SK-N-SH treated with all-trans-retinoic acid at 6 μM for 48 hours (cell line): Measurements from ENCODE around the gene LTBP1.

Experiments
- ATAC-seq: fragments of 200-7000 bp; cut with Tn5 transposase; 3 replicates; pipeline ENCODE4 v1.9.1; 2020; ENCODE audit warnings: mild to moderate bottlenecking, moderate library complexity
- ARNTL ChIP-seq: fragments of 450-650 bp; formaldehyde crosslinking; IDR thresholded peaks from 2 replicates; pipeline ENCODE4 v1.5.0; 2020; ENCODE audit warnings: low read depth, mild to moderate bottlenecking, moderate library complexity, borderline replicate concordance
- BACH2 ChIP-seq: fragments of 250-450 bp; sonication (Bioruptor Pico); IDR thresholded peaks from 2 replicates; pipeline ENCODE4 v1.9.0; 2021; ENCODE audit warnings: mild to moderate bottlenecking, borderline replicate concordance
- CREB5 ChIP-seq: fragments of 250-450 bp; sonication (Bioruptor Pico); IDR thresholded peaks from 2 replicates; pipeline ENCODE4 v1.5.1; 2020; ENCODE audit warnings: low read depth, mild to moderate bottlenecking, moderate library complexity
- CSDC2 ChIP-seq: fragments of 250-450 bp; sonication (Bioruptor Pico); IDR thresholded peaks from 2 replicates; pipeline ENCODE4 v1.5.0; 2020; ENCODE audit warnings: mild to moderate bottlenecking, moderate library complexity
- CSRNP3 ChIP-seq: fragments of 250-450 bp; sonication (Bioruptor Pico); IDR thresholded peaks from 2 replicates; pipeline ENCODE4 v1.5.1; 2021; ENCODE audit warnings: mild to moderate bottlenecking, moderate library complexity
- ESRRG ChIP-seq: fragments of 250-450 bp; sonication (Bioruptor Pico); IDR thresholded peaks from 2 replicates; pipeline ENCODE4 v1.6.1; 2021; ENCODE audit warnings: mild to moderate bottlenecking
- GLIS3 ChIP-seq: fragments of 250-450 bp; sonication (Bioruptor Pico); IDR thresholded peaks from 2 replicates; pipeline ENCODE4 v1.5.0; 2020; ENCODE audit warnings: mild to moderate bottlenecking, moderate library complexity
- ISL1 ChIP-seq: fragments of 250-450 bp; sonication (Bioruptor Pico); IDR thresholded peaks from 2 replicates; pipeline ENCODE4 v2.1.2; 2022; ENCODE audit warnings: mild to moderate bottlenecking, moderate library complexity
- OSR1 ChIP-seq: fragments of 250-450 bp; sonication (Bioruptor Pico); IDR thresholded peaks from 2 replicates; pipeline ENCODE4 v1.8.0; 2022; ENCODE audit warnings: moderate library complexity, mild to moderate bottlenecking, inconsistent platforms
- POU6F1 ChIP-seq: fragments of 250-450 bp; sonication (Bioruptor Pico); IDR thresholded peaks from 2 replicates; pipeline ENCODE4 v1.8.0; 2021; ENCODE audit warnings: low read depth, mild to moderate bottlenecking, moderate library complexity, borderline replicate concordance
- PPARA ChIP-seq: fragments of 250-450 bp; sonication (Bioruptor Pico); IDR thresholded peaks from 2 replicates; pipeline ENCODE4 v1.5.0; 2020; ENCODE audit warnings: mild to moderate bottlenecking, borderline replicate concordance
- SNAI2 ChIP-seq: fragments of 250-450 bp; sonication (Bioruptor Pico); IDR thresholded peaks from 2 replicates; pipeline ENCODE4 v1.5.0; 2020; ENCODE audit warnings: mild to moderate bottlenecking, moderate library complexity
- TCF4 ChIP-seq: fragments of 250-450 bp; sonication (Bioruptor Pico); IDR thresholded peaks from 2 replicates; pipeline ENCODE4 v1.8.0; 2021; ENCODE audit warnings: mild to moderate bottlenecking, moderate library complexity, borderline replicate concordance
- TOX ChIP-seq: fragments of 250-450 bp; sonication (Bioruptor Pico); IDR thresholded peaks from 2 replicates; pipeline ENCODE4 v1.8.0; 2021; ENCODE audit warnings: mild to moderate bottlenecking, moderate library complexity, borderline replicate concordance
- TSHZ2 ChIP-seq: fragments of 250-450 bp; sonication (Bioruptor Pico); IDR thresholded peaks from 2 replicates; pipeline ENCODE4 v1.5.0; 2020; ENCODE audit warnings: mild to moderate bottlenecking, moderate library complexity
- ZC3H10 ChIP-seq: fragments of 250-450 bp; sonication (Bioruptor Pico); IDR thresholded peaks from 2 replicates; pipeline ENCODE4 v1.5.1; 2021; ENCODE audit warnings: mild to moderate bottlenecking, moderate library complexity
- ZFP3 ChIP-seq: fragments of 250-450 bp; sonication (Bioruptor Pico); IDR thresholded peaks from 2 replicates; pipeline ENCODE4 v1.5.0; 2020; ENCODE audit warnings: mild to moderate bottlenecking, moderate library complexity
- ZFP30 ChIP-seq: fragments of 450-650 bp; formaldehyde crosslinking; IDR thresholded peaks from 2 replicates; pipeline ENCODE4 v1.5.0; 2022; ENCODE audit warnings: mild to moderate bottlenecking, moderate library complexity
- ZNF565 ChIP-seq: fragments of 450-650 bp; formaldehyde crosslinking; conservative IDR thresholded peaks from 2 replicates; pipeline ENCODE4 v1.5.0; 2020; ENCODE audit warnings: low read depth, mild to moderate bottlenecking, moderate library complexity
- ZNF70 ChIP-seq: fragments of 450-650 bp; formaldehyde crosslinking; IDR thresholded peaks from 2 replicates; pipeline ENCODE4 v1.5.0; 2020; ENCODE audit warnings: mild to moderate bottlenecking, moderate library complexity
- ZNF8 ChIP-seq: fragments of 450-650 bp; formaldehyde crosslinking; IDR thresholded peaks from 2 replicates; pipeline ENCODE4 v1.5.0; 2020; ENCODE audit warnings: mild to moderate bottlenecking, moderate library complexity

The LTBP1 gene

GRCh38 chr2:33083699-33084387, 137.1 kb downstream of the LTBP1 start:
- no peak for ATAC-seq
- TF ChIP-seq TCF4 (CRISPR knock-in tag) (no peak), SNAI2 (CRISPR knock-in tag) (no peak)

GRCh38 chr2:33084433-33084832, 137.7 kb downstream of the LTBP1 start:
- no peak for TF ChIP-seq ESRRG (CRISPR knock-in tag)
- TF ChIP-seq CSDC2 (CRISPR knock-in tag), result no peak
- TF ChIP-seq OSR1 (CRISPR knock-in tag), result no peak
- TF ChIP-seq BACH2 (CRISPR knock-in tag), result no peak
- no peak for TF ChIP-seq GLIS3 (CRISPR knock-in tag)
- TF ChIP-seq ZFP30 (CRISPR knock-in tag), result no peak
- TF ChIP-seq SNAI2 (CRISPR knock-in tag), result no peak
- no peak for TF ChIP-seq ZC3H10
- TF ChIP-seq TCF4 (CRISPR knock-in tag), result no peak
- no peak for TF ChIP-seq ZFP3
- TF ChIP-seq CREB5, result no peak
- TF ChIP-seq ARNTL (CRISPR knock-in tag), result no peak
- no peak for TF ChIP-seq ISL1 (CRISPR knock-in tag)
- TF ChIP-seq ZNF70, result no peak
- TF ChIP-seq CSRNP3 (CRISPR knock-in tag), result no peak
- no peak for TF ChIP-seq TOX
- no peak for TF ChIP-seq POU6F1 (CRISPR knock-in tag)
- TF ChIP-seq TSHZ2, result no peak
- no peak for TF ChIP-seq ZNF8
- no peak for TF ChIP-seq PPARA (CRISPR knock-in tag)
- TF ChIP-seq, all 23 proteins: peak for 0
- ATAC-seq, result no peak

GRCh38 chr2:33085646-33086045, 138.9 kb downstream of the LTBP1 start:
- no peak for ATAC-seq
- no peak for TF ChIP-seq TCF4 (CRISPR knock-in tag)

GRCh38 chr2:33086400-33087015, 139.8 kb downstream of the LTBP1 start:
- ATAC-seq, result peak; percentile 54
- no peak for TF ChIP-seq ZNF565 (CRISPR knock-in tag)
- no peak for TF ChIP-seq ARNTL (CRISPR knock-in tag)
- TF ChIP-seq ESRRG (CRISPR knock-in tag), result no peak
- TF ChIP-seq ISL1 (CRISPR knock-in tag), result no peak
- TF ChIP-seq SNAI2 (CRISPR knock-in tag), result no peak
- no peak for TF ChIP-seq ZFP3
- no peak for TF ChIP-seq OSR1 (CRISPR knock-in tag)
- no peak for TF ChIP-seq TCF4 (CRISPR knock-in tag)
- TF ChIP-seq CREB5, result no peak
- TF ChIP-seq ZFP30 (CRISPR knock-in tag), result no peak
- no peak for TF ChIP-seq TSHZ2
- no peak for TF ChIP-seq PPARA (CRISPR knock-in tag)
- TF ChIP-seq ZNF8, result no peak
- no peak for TF ChIP-seq TOX
